Sigmoid colon (tissue), 7 donors: Measurements from ENCODE around the gene SRSF4. TPM values are rescaled to one million over a fixed set of nuclear protein-coding genes. Genes with fewer than 3 reads are reported as not detected.
"Not testable (repeated sequence)": the region's sequence is repeated elsewhere in the genome, so short reads cannot be mapped to it uniquely, and the experiment has no call there.

Experiments
- DNase-seq: peaks from one replicate; pipeline ENCODE4 v3.0.0-alpha.2; 2019
- H3K27ac ChIP-seq, 4 donors: fragments of 200-600 bp; sonication (generic); one replicate each; pipeline ENCODE4 v1.5.1; 2016 to 2019; ENCODE audit warnings: mild to moderate bottlenecking in 1 of 4
- H3K27me3 ChIP-seq, 3 donors: fragments of 200-600 bp; sonication (generic); one replicate each; pipeline ENCODE4 v1.5.1; 2019; ENCODE audit warnings: mild to moderate bottlenecking in 1 of 3
- H3K36me3 ChIP-seq, 4 donors: fragments of 200-600 bp; sonication (generic); one replicate each; pipeline ENCODE4 v1.5.1; 2016 to 2019
- H3K4me1 ChIP-seq, 4 donors: fragments of 200-600 bp; sonication (generic); one replicate each; pipeline ENCODE4 v1.5.1; 2017 to 2019
- H3K4me3 ChIP-seq, 4 donors: fragments of 200-600 bp; sonication (generic); one replicate each; pipeline ENCODE4 v1.5.1; 2017 to 2019; ENCODE audit warnings: mild to moderate bottlenecking in 2 of 4, moderate library complexity in 1 of 4
- H3K9me3 ChIP-seq, 4 donors: fragments of 200-600 bp in 3 of 4; sonication (generic) in 3 of 4; one replicate each; pipeline versions ENCODE4 v1.5.1 to v1.6.1; 2013 to 2019
- EP300 ChIP-seq, 4 donors: sonication (generic); formaldehyde crosslinking; IDR thresholded peaks; one replicate each; pipeline ENCODE4 v1.6.1; 2017; ENCODE audit warnings: antibody characterized with exemption in 4 of 4
- POLR2A ChIP-seq, 2 donors: fragments of 450-650 bp; IDR thresholded peaks; one replicate each; pipeline ENCODE4 v1.6.1; 2016; ENCODE audit warnings: antibody characterized with exemption in 2 of 2, mild to moderate bottlenecking in 2 of 2, moderate library complexity in 2 of 2
- POLR2AphosphoS5 ChIP-seq, 4 donors: sonication (generic); formaldehyde crosslinking; IDR thresholded peaks; one replicate each; pipeline ENCODE4 v1.6.1; 2017; ENCODE audit warnings: antibody characterized with exemption in 4 of 4
- WGBS, 2 donors: extraction: QIAGEN DNeasy Blood & Tissue Kit; methylation state at CpG; one replicate each; pipeline ENCODE4 v1.1.7; 2013; 5-methylcytosine and 5-hydroxymethylcytosine counted together
- intact Hi-C: fragments of 100-400 bp; cut with DNase I; formaldehyde crosslinking; loops from one replicate; pipeline ENCODE4 v1.15.1; 2023
- polyA plus RNA-seq, 3 donors: library from polyadenylated mRNA; stranded (reverse); fragments of 200-250 nt; gene quantifications; one replicate each; pipeline ENCODE4 v1.2.3, GENCODE V29; 2013
- total RNA-seq, 4 donors: library from RNA; depleted of rRNA; stranded (reverse); fragments of >200 nt; gene quantifications; one replicate each; pipeline ENCODE4 v1.1.0, GENCODE V29; 2016
- TF ChIP-seq, protein P1 (sequence below), 4 experiments: fragments of 450-650 bp in 3 of 4; fragments of 200-600 bp in 1 of 4; IDR thresholded peaks; one replicate each; pipeline ENCODE4 v1.5.1; 2016 to 2019; ENCODE audit warnings: antibody characterized with exemption in 4 of 4, mild to moderate bottlenecking in 3 of 4, moderate library complexity in 2 of 4
- donor health status: healthy with polysubstance abuse.
- donor health status: Bipolar disorder and iron deficiency.
- donor health status: healthy.

SRSF4 gene
- total and polyA plus RNA-seq, 7 donors: 41.4 to 110 (median 80.3) TPM

DNA sequence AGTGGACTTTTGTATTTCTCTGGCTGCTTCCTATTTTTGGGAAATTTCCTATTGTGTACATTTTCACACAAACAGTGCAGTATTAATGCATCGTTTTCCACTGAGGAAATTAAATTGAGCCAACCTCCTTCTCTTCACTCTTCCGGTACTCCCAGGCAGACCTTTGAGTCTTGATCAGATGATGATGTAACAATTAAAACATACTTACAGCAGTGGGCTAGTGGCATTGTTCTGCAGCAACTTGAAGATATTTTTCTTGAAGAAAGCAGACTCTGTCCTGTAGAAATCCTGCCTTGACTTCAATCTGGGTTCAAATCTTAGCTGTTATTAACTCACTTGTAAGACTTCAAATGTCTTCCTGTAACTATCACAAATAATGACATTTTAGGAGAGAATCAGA is 39.0 kb downstream of the SRSF4 start:
- WGBS, 2 donors: 84 to 90% methylated on average over 2 of the region's 2 CpGs
- H3K4me3 ChIP-seq: no peak overlapping the region
- no peak overlapping the region for H3K27ac ChIP-seq
- DNase-seq: no peak
- intact Hi-C loops: no loop called here
- H3K36me3 ChIP-seq: peaks cover 3 to 35% (median 8%) of the 10 kb centered on the region in 4 donors
- peaks cover 0 to 4% (median 0%) of the 10 kb centered on the region in 4 donors for H3K4me1 ChIP-seq
- no peaks in the 10 kb centered on the region for H3K9me3 ChIP-seq
- TF ChIP-seq POLR2A (IDR thresholded peaks at IDR 0.05) (no peak), EP300 (IDR thresholded peaks at IDR 0.05) (no peak), POLR2AphosphoS5 (IDR thresholded peaks at IDR 0.05) (no peak)
- TF ChIP-seq, protein P1, sequence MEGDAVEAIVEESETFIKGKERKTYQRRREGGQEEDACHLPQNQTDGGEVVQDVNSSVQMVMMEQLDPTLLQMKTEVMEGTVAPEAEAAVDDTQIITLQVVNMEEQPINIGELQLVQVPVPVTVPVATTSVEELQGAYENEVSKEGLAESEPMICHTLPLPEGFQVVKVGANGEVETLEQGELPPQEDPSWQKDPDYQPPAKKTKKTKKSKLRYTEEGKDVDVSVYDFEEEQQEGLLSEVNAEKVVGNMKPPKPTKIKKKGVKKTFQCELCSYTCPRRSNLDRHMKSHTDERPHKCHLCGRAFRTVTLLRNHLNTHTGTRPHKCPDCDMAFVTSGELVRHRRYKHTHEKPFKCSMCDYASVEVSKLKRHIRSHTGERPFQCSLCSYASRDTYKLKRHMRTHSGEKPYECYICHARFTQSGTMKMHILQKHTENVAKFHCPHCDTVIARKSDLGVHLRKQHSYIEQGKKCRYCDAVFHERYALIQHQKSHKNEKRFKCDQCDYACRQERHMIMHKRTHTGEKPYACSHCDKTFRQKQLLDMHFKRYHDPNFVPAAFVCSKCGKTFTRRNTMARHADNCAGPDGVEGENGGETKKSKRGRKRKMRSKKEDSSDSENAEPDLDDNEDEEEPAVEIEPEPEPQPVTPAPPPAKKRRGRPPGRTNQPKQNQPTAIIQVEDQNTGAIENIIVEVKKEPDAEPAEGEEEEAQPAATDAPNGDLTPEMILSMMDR (IDR thresholded peaks at IDR 0.05): no peak
- no peaks in the 10 kb centered on the region for H3K27me3 ChIP-seq

DNA sequence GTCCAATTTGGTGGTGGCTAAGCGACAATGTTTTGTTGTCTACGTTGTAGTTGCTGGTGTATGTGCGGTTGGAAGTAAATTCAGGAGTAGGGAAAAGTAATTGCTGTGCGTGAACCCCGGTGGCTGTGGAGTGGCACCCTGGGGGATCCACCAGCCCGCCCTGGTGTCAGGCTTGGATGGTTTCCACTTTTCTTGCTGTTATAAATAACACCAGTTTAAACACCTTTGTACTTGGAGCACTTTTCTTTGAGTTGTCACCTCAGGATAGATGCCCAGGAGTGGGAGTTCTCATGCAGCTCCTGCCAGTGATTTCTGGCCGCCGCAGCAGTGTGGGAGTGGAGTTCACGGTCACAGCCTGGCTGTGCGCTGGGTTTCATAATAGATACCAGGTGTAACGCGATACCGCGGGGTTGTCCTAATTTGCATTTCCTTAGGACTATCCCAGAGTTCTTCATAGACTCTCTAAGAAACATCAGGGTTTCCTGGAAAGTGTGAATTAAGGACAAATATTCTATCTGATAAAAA is 45.2 kb downstream of the SRSF4 start:
- TF ChIP-seq, protein P1 (IDR thresholded peaks at IDR 0.05): no peak
- TF ChIP-seq EP300 (IDR thresholded peaks at IDR 0.05) (no peak), POLR2A (IDR thresholded peaks at IDR 0.05) (no peak), POLR2AphosphoS5 (IDR thresholded peaks at IDR 0.05) (no peak)
- Histone ChIP-seq H3K9me3 (no peaks in the 10 kb centered on the region), H3K4me1 (peaks cover 0 to 15% (median 9%) of the 10 kb centered on the region in 4 donors), H3K27me3 (no peaks in the 10 kb centered on the region), H3K4me3 (no peak overlapping the region), H3K36me3 (no peaks in the 10 kb centered on the region), H3K27ac (no peak overlapping the region)
- WGBS, 2 donors: 62 to 74% methylated on average over 14 of the region's 14 CpGs
- DNase-seq: no peak
- intact Hi-C loops: no loop called here

DNA sequence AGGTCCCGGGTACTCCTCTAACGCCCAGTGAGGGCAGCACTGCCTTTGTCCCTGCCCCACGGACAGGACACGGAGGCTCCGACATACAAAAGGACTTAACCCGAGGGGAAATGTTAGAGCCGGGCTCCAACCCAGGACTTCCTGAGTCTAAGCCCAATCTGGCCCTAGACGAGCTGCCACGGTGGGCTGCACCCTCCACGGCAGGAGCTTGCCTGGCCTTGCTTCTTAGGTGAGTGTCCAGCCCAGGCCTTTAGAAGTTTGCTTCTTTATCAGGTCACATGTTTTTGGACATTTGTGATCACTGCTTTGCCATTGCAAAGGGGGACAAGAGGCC is 47.0 kb downstream of the SRSF4 start:
- no peak for TF ChIP-seq POLR2A (IDR thresholded peaks at IDR 0.05)
- TF ChIP-seq EP300 (IDR thresholded peaks at IDR 0.05): no peak
- TF ChIP-seq POLR2AphosphoS5 (IDR thresholded peaks at IDR 0.05): no peak
- TF ChIP-seq, protein P1 (IDR thresholded peaks at IDR 0.05): no peak
- Histone ChIP-seq H3K4me3 (no peak overlapping the region), H3K36me3 (no peaks in the 10 kb centered on the region), H3K27ac (no peak overlapping the region), H3K27me3 (no peaks in the 10 kb centered on the region), H3K9me3 (no peaks in the 10 kb centered on the region), H3K4me1 (peaks cover 0 to 15% (median 9%) of the 10 kb centered on the region in 4 donors)
- intact Hi-C loops: no loop called here
- 71% methylated on average over 10 of the region's 10 CpGs for WGBS, 2 donors
- DNase-seq: no peak

- Histone ChIP-seq H3K27ac (peak overlapping the region in 2 of 4 donors; percentile 5 to 44), H3K4me3 (no peak overlapping the region), H3K36me3 (no peaks in the 10 kb centered on the region), H3K9me3 (no peaks in the 10 kb centered on the region), H3K4me1 (peaks cover 0 to 15% (median 9%) of the 10 kb centered on the region in 4 donors), H3K27me3 (no peaks in the 10 kb centered on the region)
- intact Hi-C loops: no loop called here
- WGBS, 2 donors: 50 to 69% methylated on average over 55 of the region's 55 CpGs
- no peak for DNase-seq
- TF ChIP-seq POLR2A (IDR thresholded peaks at IDR 0.05) (no peak), EP300 (IDR thresholded peaks at IDR 0.05) (no peak), POLR2AphosphoS5 (IDR thresholded peaks at IDR 0.05) (peak in 1 of 4 donors; percentile 18)
- TF ChIP-seq, protein P1 (IDR thresholded peaks at IDR 0.05): no peak
These were observed 47.6 kb downstream of the SRSF4 start for GRCh38 chr1:29133861-29134694.

DNA sequence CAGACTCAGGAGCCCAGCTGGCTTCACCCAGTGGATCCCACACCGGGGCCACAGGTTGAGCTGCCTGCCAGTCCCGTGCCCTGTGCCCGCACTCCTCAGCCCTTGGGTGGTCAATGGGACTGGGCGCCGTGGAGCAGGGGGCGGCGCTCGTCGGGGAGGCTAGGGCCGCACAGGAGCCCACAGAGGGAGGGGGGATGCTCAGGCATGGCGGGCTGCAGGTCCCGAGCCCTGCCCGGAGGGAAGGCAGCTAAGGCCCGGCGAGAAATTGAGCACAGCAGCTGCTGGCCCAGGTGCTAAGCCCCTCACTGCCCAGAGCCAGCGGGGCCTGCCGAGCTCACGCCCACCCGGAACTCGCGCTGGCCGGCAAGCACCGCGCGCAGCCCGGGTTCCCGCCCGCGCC is 50.6 kb downstream of the SRSF4 start:
- H3K27ac ChIP-seq, intact Hi-C loops, DNase-seq, H3K9me3 ChIP-seq, H3K4me3 ChIP-seq, H3K27me3 ChIP-seq, H3K36me3 ChIP-seq: not testable (repeated sequence)
- 97% methylated on average over 29 of the region's 29 CpGs for WGBS, 2 donors
- peaks cover 0 to 12% (median 8%) of the 10 kb centered on the region in 4 donors for H3K4me1 ChIP-seq
